NK-92 (cell line): ENCODE measurements around the gene ZBTB7A.

Experiments used
- DNase-seq: peaks from one replicate; lab custom pipeline; 2025; ENCODE audit not compliant: unreplicated experiment; lab: John Stamatoyannopoulos, UW

The ZBTB7A gene

GRCh38 chr19:4069331-4069959 lies 2.7 kb upstream of the ZBTB7A start:
- no peak for DNase-seq

- no peak for DNase-seq
Measured at GRCh38 chr19:4068047-4068966, 1.6 kb upstream of the ZBTB7A start.

- no peak for DNase-seq
Measured at GRCh38 chr19:4067396-4068046, 822 bp upstream of the ZBTB7A start.

GRCh38 chr19:4066176-4066606 lies 508 bp downstream of the ZBTB7A start:
- no peak for DNase-seq

- DNase-seq = peak; percentile 82
Measured at GRCh38 chr19:4065430-4066175, 1.1 kb downstream of the ZBTB7A start.

- DNase-seq = no peak
Measured at GRCh38 chr19:4064496-4065260, 2.0 kb downstream of the ZBTB7A start.

- no peak for DNase-seq
Measured at GRCh38 chr19:4064149-4064495, 2.6 kb downstream of the ZBTB7A start.

GRCh38 chr19:4063369-4064148 lies 3.1 kb downstream of the ZBTB7A start:
- no peak for DNase-seq

- no peak for DNase-seq
Measured at GRCh38 chr19:4062419-4063368, 4.0 kb downstream of the ZBTB7A start.

- DNase-seq = no peak
Measured at GRCh38 chr19:4061683-4062418, 4.8 kb downstream of the ZBTB7A start.

- DNase-seq = no peak
Measured at GRCh38 chr19:4061178-4061682, 5.5 kb downstream of the ZBTB7A start.

- DNase-seq = no peak
Measured at GRCh38 chr19:4060621-4061177, 6.0 kb downstream of the ZBTB7A start.

GRCh38 chr19:4059891-4060620 lies 6.6 kb downstream of the ZBTB7A start:
- no peak for DNase-seq

GRCh38 chr19:4059453-4059871 lies 7.2 kb downstream of the ZBTB7A start:
- no peak for DNase-seq

GRCh38 chr19:4058693-4059452 lies 7.8 kb downstream of the ZBTB7A start:
- DNase-seq = no peak
